Activated T-cell treated with anti-CD3 and anti-CD28 coated beads, Interleukin-2, amount 50 U/mL, for 24 hours (primary cell): ENCODE measurements around the gene BAZ1B.
"Not testable (repeated sequence)": the region's sequence is repeated elsewhere in the genome, so short reads cannot be mapped to it uniquely, and the experiment has no call there.

Source experiments
- DNase-seq: peaks from one replicate; pipeline ENCODE4 v3.0.0-alpha.2; 2020
- H3K27ac Mint-ChIP-seq: 2 replicates; pipeline ENCODE4 v1.8.0; 2020; ENCODE audit warnings: mild to moderate bottlenecking, mixed read lengths
- H3K27me3 Mint-ChIP-seq: 2 replicates; pipeline ENCODE4 v1.8.0; 2020; ENCODE audit warnings: mixed read lengths
- H3K36me3 Mint-ChIP-seq: 2 replicates; pipeline ENCODE4 v1.8.0; 2020; ENCODE audit warnings: low read depth, mixed read lengths
- H3K4me1 Mint-ChIP-seq: 2 replicates; pipeline ENCODE4 v1.8.0; 2020; ENCODE audit warnings: low read depth, mixed read lengths
- H3K4me3 Mint-ChIP-seq: 2 replicates; pipeline ENCODE4 v1.8.0; 2020; ENCODE audit warnings: mild to moderate bottlenecking, moderate library complexity, mixed read lengths
- H3K9me3 Mint-ChIP-seq: 2 replicates; pipeline ENCODE4 v1.8.0; 2020; ENCODE audit warnings: mixed read lengths

The BAZ1B gene

DNA sequence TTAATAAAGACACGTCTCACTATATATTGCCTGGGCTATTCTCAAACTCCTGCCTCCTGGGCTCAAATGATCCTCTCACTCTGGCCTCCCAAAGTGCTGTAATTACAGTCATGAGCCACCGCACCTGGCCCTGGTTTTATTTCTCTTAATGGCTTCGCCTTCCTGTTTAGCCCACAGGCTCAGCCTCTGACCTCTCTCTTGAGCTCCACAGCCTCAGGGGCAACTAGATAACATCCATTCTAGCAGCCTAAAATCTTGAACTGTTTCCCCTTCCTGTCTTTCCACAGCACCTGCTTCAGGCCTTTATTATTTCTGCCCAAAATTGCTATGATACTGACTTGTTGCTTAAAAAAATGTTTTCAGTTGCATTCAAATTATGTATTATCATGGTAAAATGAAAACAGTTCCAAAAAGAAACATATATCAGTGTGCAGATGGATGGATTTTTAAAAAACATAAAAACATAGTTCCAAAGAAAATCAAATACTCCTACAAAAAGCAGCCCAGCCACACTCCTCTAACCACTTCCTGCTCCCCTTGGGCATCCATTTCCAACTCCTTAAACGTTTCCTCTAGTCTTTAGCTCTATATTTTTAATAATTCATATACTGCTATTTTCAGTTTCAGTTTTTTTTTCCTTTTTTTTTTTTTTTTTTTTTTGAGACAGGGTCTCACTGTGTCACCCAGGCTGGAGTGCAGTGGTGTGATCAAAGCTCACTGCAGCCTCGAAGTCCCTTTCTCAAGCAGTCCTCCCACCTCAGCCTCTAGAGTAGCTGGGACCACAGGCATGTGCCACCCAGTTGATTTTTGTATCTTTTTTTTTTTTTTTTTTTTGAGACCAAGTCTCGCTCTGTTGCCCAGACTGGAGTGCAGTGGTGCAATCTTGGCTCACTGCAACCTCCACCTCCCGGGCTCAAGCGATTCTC is 5.1 kb upstream of the BAZ1B start:
- Mint-ChIP-seq H3K27ac (peak overlapping the region; percentile 88), H3K36me3 (peaks cover 12% of the 10 kb centered on the region), H3K4me1 (peaks cover 33% of the 10 kb centered on the region), H3K4me3 (peak overlapping the region; percentile 40), H3K9me3 (no peaks in the 10 kb centered on the region), H3K27me3 (no peaks in the 10 kb centered on the region)
- no peak for DNase-seq

GRCh38 chr7:73526158-73526494 is 4.0 kb upstream of the BAZ1B start:
- Mint-ChIP-seq H3K27ac (peak overlapping the region; percentile 91), H3K36me3 (peaks cover 14% of the 10 kb centered on the region), H3K4me1 (peaks cover 33% of the 10 kb centered on the region)
- H3K4me3 Mint-ChIP-seq, DNase-seq, H3K9me3 Mint-ChIP-seq, H3K27me3 Mint-ChIP-seq: not testable (repeated sequence)

- Mint-ChIP-seq H3K4me1 (peaks cover 53% of the 10 kb centered on the region), H3K27me3 (no peaks in the 10 kb centered on the region), H3K9me3 (no peaks in the 10 kb centered on the region), H3K4me3 (peak overlapping the region; percentile 91), H3K27ac (peak overlapping the region; percentile 98), H3K36me3 (peaks cover 52% of the 10 kb centered on the region)
- DNase-seq, result no peak
Measured at GRCh38 chr7:73521636-73522104, 423 bp downstream of the BAZ1B start.

GRCh38 chr7:73520673-73521635 is 1.1 kb downstream of the BAZ1B start:
- DNase-seq, result no peak
- no peaks in the 10 kb centered on the region for H3K27me3 Mint-ChIP-seq

GRCh38 chr7:73519867-73520672 is 2.0 kb downstream of the BAZ1B start:
- DNase-seq, result no peak
- H3K4me1 Mint-ChIP-seq, result peaks cover 49% of the 10 kb centered on the region
- peaks cover 64% of the 10 kb centered on the region for H3K36me3 Mint-ChIP-seq

More at GRCh38 chr7:73520673-73521635, 1.1 kb downstream of the BAZ1B start:
- H3K9me3 Mint-ChIP-seq, result no peaks in the 10 kb centered on the region
- peaks cover 56% of the 10 kb centered on the region for H3K36me3 Mint-ChIP-seq
- peak overlapping the region; percentile 98 for H3K4me3 Mint-ChIP-seq
- H3K4me1 Mint-ChIP-seq, result peaks cover 53% of the 10 kb centered on the region
- H3K27ac Mint-ChIP-seq, result peak overlapping the region; percentile 96

GRCh38 chr7:73518470-73518869 is 3.6 kb downstream of the BAZ1B start:
- peak overlapping the region; percentile 98 for H3K4me3 Mint-ChIP-seq
- no peaks in the 10 kb centered on the region for H3K27me3 Mint-ChIP-seq
- DNase-seq, result no peak
- H3K9me3 Mint-ChIP-seq, result no peaks in the 10 kb centered on the region
- H3K4me1 Mint-ChIP-seq, result peaks cover 50% of the 10 kb centered on the region
- H3K27ac Mint-ChIP-seq, result peak overlapping the region; percentile 78
- H3K36me3 Mint-ChIP-seq, result peaks cover 80% of the 10 kb centered on the region

More at GRCh38 chr7:73519867-73520672, 2.0 kb downstream of the BAZ1B start:
- Mint-ChIP-seq H3K4me3 (peak overlapping the region; percentile 98), H3K27me3 (no peaks in the 10 kb centered on the region), H3K27ac (peak overlapping the region; percentile 96), H3K9me3 (no peaks in the 10 kb centered on the region)

- Mint-ChIP-seq H3K27ac (peak overlapping the region; percentile 74), H3K4me1 (peaks cover 53% of the 10 kb centered on the region)
Measured at GRCh38 chr7:73517241-73517995, 4.7 kb downstream of the BAZ1B start.

DNA sequence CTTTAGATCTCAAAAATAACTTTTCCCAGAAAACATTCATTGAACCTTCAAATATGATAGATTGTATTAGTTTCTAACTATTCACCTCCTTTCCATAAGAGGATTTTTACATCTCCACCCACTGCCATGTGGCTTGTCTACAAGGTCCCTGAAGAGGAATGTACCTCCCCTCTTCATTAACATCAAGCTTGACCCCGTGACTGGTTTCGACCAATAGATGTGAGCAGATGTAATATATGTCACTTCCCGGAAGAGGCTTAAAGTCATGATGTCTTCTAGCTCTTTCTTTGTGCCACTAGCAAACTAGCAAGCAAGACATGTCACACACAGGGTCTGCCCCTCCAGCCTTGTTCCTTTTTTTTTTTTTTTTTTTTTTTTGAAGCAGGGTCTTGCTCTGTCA is 6.9 kb downstream of the BAZ1B start:
- Mint-ChIP-seq H3K27me3 (no peaks in the 10 kb centered on the region), H3K27ac (peak overlapping the region; percentile 19), H3K36me3 (peaks cover 91% of the 10 kb centered on the region), H3K4me3 (no peak overlapping the region), H3K9me3 (no peaks in the 10 kb centered on the region), H3K4me1 (peaks cover 53% of the 10 kb centered on the region)
- no peak for DNase-seq

More at GRCh38 chr7:73517241-73517995, 4.7 kb downstream of the BAZ1B start:
- Mint-ChIP-seq H3K27me3 (no peaks in the 10 kb centered on the region), H3K36me3 (peaks cover 86% of the 10 kb centered on the region), H3K4me3 (peak overlapping the region; percentile 3), H3K9me3 (no peaks in the 10 kb centered on the region)
- DNase-seq, result no peak

GRCh38 chr7:73512018-73512780 is 9.9 kb downstream of the BAZ1B start:
- Mint-ChIP-seq H3K4me3 (no peak overlapping the region), H3K4me1 (peaks cover 30% of the 10 kb centered on the region), H3K27ac (peak overlapping the region; percentile 51), H3K27me3 (no peaks in the 10 kb centered on the region), H3K9me3 (no peaks in the 10 kb centered on the region), H3K36me3 (peaks cover 92% of the 10 kb centered on the region)
- DNase-seq, result no peak

DNA sequence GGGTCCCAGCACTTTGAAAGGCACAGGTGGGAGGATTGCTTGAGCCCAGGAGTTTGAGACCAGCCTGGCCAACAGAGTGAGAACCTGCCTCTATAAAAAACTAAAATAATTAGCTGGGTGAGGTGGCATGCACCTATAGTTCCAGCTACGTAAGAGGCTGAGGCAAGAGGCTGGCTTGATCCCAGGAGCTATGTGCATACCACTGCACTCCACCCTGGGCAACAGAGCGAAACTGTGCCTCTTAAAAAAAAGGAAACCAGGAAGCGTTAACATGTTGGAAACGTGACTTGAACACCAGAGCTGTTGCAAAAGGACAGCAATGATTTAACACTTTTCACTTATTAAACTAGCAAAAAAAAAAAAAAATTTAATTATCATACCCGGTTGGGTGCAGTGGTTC is 12.6 kb downstream of the BAZ1B start:
- DNase-seq, result no peak
- Mint-ChIP-seq H3K4me1 (peaks cover 20% of the 10 kb centered on the region), H3K27me3 (no peaks in the 10 kb centered on the region), H3K27ac (no peak overlapping the region), H3K4me3 (no peak overlapping the region), H3K9me3 (no peaks in the 10 kb centered on the region), H3K36me3 (peaks cover 94% of the 10 kb centered on the region)

GRCh38 chr7:73507556-73507955 is 14.5 kb downstream of the BAZ1B start:
- Mint-ChIP-seq H3K27ac (no peak overlapping the region), H3K4me1 (peaks cover 8% of the 10 kb centered on the region), H3K4me3 (no peak overlapping the region), H3K27me3 (no peaks in the 10 kb centered on the region), H3K36me3 (peaks cover 96% of the 10 kb centered on the region), H3K9me3 (no peaks in the 10 kb centered on the region)
- DNase-seq, result no peak

GRCh38 chr7:73504920-73505319 is 17.2 kb downstream of the BAZ1B start:
- H3K4me1 Mint-ChIP-seq, result peaks cover 2% of the 10 kb centered on the region
- H3K9me3 Mint-ChIP-seq, result no peaks in the 10 kb centered on the region
- DNase-seq, result no peak
- no peak overlapping the region for H3K27ac Mint-ChIP-seq
- H3K36me3 Mint-ChIP-seq, result peaks cover 95% of the 10 kb centered on the region
- no peak overlapping the region for H3K4me3 Mint-ChIP-seq
- no peaks in the 10 kb centered on the region for H3K27me3 Mint-ChIP-seq

DNA sequence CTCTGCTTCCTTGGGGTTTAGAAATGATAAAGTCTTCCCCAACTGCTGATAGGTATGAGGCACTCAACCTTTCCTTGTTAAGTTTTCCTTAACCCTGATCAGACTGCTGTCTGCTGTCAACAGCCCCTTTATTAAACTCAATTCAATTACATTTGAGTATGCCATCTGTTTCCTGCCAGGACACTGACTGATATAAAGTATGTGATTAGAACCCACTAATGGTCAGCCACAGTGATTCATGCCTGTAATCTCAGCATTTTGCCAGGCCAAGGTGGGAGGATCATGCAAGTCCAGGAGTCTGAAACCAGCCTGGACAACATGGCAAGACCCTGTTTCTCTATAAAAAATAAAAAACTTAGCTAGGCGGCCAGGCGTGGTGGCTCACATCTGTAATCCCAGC is 18.1 kb downstream of the BAZ1B start:
- H3K9me3 Mint-ChIP-seq, result no peaks in the 10 kb centered on the region
- H3K4me3 Mint-ChIP-seq, result no peak overlapping the region
- H3K27ac Mint-ChIP-seq, result peak overlapping the region; percentile 22
- DNase-seq, result no peak
- peaks cover 94% of the 10 kb centered on the region for H3K36me3 Mint-ChIP-seq
- peaks cover 2% of the 10 kb centered on the region for H3K4me1 Mint-ChIP-seq
- no peaks in the 10 kb centered on the region for H3K27me3 Mint-ChIP-seq
